Gastrocnemius medialis (tissue), 4 donors: Measurements from ENCODE around the gene ZNRF1.

Experiments used
- CTCF ChIP-seq, 5 experiments: fragments of 450-650 bp in 3 of 5; fragments of 200-600 bp in 2 of 5; sonication (generic) in 2 of 5; IDR thresholded peaks in 4 of 5; conservative IDR thresholded peaks in 1 of 5; 1 replicate in 4 of 5; 2 replicates in 1 of 5; pipeline ENCODE4 v1.5.1; 2016 to 2019; ENCODE audit warnings: antibody characterized with exemption in 5 of 5, mild to moderate bottlenecking in 3 of 5, moderate library complexity in 3 of 5
- POLR2A ChIP-seq, 2 donors: fragments of 450-650 bp; IDR thresholded peaks; one replicate each; pipeline ENCODE4 v1.6.1; 2017; ENCODE audit warnings: antibody characterized with exemption in 2 of 2, mild to moderate bottlenecking in 2 of 2, moderate library complexity in 2 of 2

- TF ChIP-seq CTCF (IDR thresholded peaks at IDR 0.05 in 4 of 5, conservative IDR thresholded peaks at IDR 0.05 in 1 of 5): no peak
- TF ChIP-seq POLR2A (IDR thresholded peaks at IDR 0.05): no peak
Measured at GRCh38 chr16:75101635-75102034, 102.8 kb downstream of the ZNRF1 start.
